Calu3 (cell line): ENCODE results near the gene CDC42EP5. TPM values are rescaled to one million over a fixed set of nuclear protein-coding genes. Genes with fewer than 3 reads are reported as not detected.
"Not testable (repeated sequence)": the region's sequence is repeated elsewhere in the genome, so short reads cannot be mapped to it uniquely, and the experiment has no call there.

ENCODE experiments used
- BruUV-seq: library from RNA; stranded (reverse); fragments of 400-500 nt; replicated peaks from 2 replicates; lab custom pipeline; 2021; lab: Mats Ljungman, UMichigan
- CTCF ChIA-PET: fragments of 300-600 bp; sonication (Branson Sonifier 250); formaldehyde crosslinking; loops from one replicate; lab custom pipeline; 2022; ENCODE audit warnings: antibody characterized with exemption; lab: Charles Lee
- DNase-seq: peaks from one replicate; pipeline ENCODE4 v3.0.0; 2022
- H3K27ac Mint-ChIP-seq: one replicate; pipeline ENCODE4 v1.8.0; 2022; ENCODE audit warnings: mixed read lengths; ENCODE audit not compliant: unreplicated experiment
- H3K27me3 Mint-ChIP-seq: one replicate; pipeline ENCODE4 v1.8.0; 2022; ENCODE audit warnings: mixed read lengths; ENCODE audit not compliant: unreplicated experiment
- H3K36me3 Mint-ChIP-seq: one replicate; pipeline ENCODE4 v1.8.0; 2022; ENCODE audit warnings: mild to moderate bottlenecking, moderate library complexity, mixed read lengths; ENCODE audit not compliant: insufficient read depth, unreplicated experiment
- H3K4me1 Mint-ChIP-seq: one replicate; pipeline ENCODE4 v1.8.0; 2022; ENCODE audit warnings: mild to moderate bottlenecking, low read depth, mixed read lengths; ENCODE audit not compliant: unreplicated experiment
- H3K4me3 Mint-ChIP-seq: one replicate; pipeline ENCODE4 v1.8.0; 2022; ENCODE audit warnings: mild to moderate bottlenecking, low read depth, moderate library complexity, mixed read lengths; ENCODE audit not compliant: unreplicated experiment
- H3K9me3 Mint-ChIP-seq: one replicate; pipeline ENCODE4 v1.8.0; 2022; ENCODE audit warnings: low read depth, mixed read lengths; ENCODE audit not compliant: unreplicated experiment
- CTCF ChIP-seq: fragments of 200-600 bp; IDR thresholded peaks from one replicate; pipeline ENCODE4 v1.8.0; 2022; ENCODE audit warnings: antibody characterized with exemption; ENCODE audit not compliant: unreplicated experiment
- intact Hi-C: fragments of 100-400 bp; cut with micrococcal nuclease; formaldehyde crosslinking; loops from one replicate; pipeline ENCODE4 v1.10.0; 2022; ENCODE audit not compliant: unreplicated experiment
- total RNA-seq: library from RNA; stranded (reverse); gene quantifications from 2 replicates; pipeline ENCODE4 v1.2.3, GENCODE V29; 2022

The CDC42EP5 gene
- total RNA-seq, 1 experiment from 2014 or later = 12.9 TPM

GRCh38 chr19:54507824-54508223, 34.7 kb upstream of the CDC42EP5 start:
- Mint-ChIP-seq H3K36me3 (peaks cover 8% of the 10 kb centered on the region), H3K27me3 (peaks cover 70% of the 10 kb centered on the region), H3K4me3 (no peak overlapping the region), H3K27ac (no peak overlapping the region), H3K9me3 (peaks cover 2% of the 10 kb centered on the region), H3K4me1 (peaks cover 20% of the 10 kb centered on the region)
- BruUV-seq = no TSS peak
- CTCF ChIA-PET = no interaction called here
- DNase-seq = peak; percentile 8
- no peak for TF ChIP-seq CTCF
- intact Hi-C loops = no loop called here

- CTCF ChIA-PET = interaction anchor here (1.4 kb wide), 1 partner anchor 31 kb away, joined by 3 read pairs; no protein-coding TSS in a partner anchor
- not testable (repeated sequence) for H3K9me3 Mint-ChIP-seq
These were observed 34.1 kb upstream of the CDC42EP5 start for GRCh38 chr19:54507038-54507717.

GRCh38 chr19:54506079-54506478, 33.0 kb upstream of the CDC42EP5 start:
- no peak for DNase-seq
- Mint-ChIP-seq H3K4me1 (peaks cover 20% of the 10 kb centered on the region), H3K27ac (no peak overlapping the region), H3K36me3 (peaks cover 8% of the 10 kb centered on the region), H3K9me3 (peaks cover 2% of the 10 kb centered on the region), H3K27me3 (peaks cover 58% of the 10 kb centered on the region), H3K4me3 (no peak overlapping the region)
- BruUV-seq = no TSS peak
- TF ChIP-seq CTCF = no peak
- CTCF ChIA-PET = interaction anchor here (1.3 to 1.4 kb wide), 2 partner anchors 32 to 33 kb away, joined by 3 read pairs; partner anchors contain the start of gene CDC42EP5
- intact Hi-C loops = no loop called here

More at GRCh38 chr19:54507038-54507717, 34.1 kb upstream of the CDC42EP5 start:
- intact Hi-C loops, H3K36me3 Mint-ChIP-seq, H3K4me3 Mint-ChIP-seq, H3K27ac Mint-ChIP-seq, BruUV-seq, DNase-seq: not testable (repeated sequence)
- Mint-ChIP-seq H3K27me3 (peaks cover 63% of the 10 kb centered on the region), H3K4me1 (peaks cover 20% of the 10 kb centered on the region)

GRCh38 chr19:54505542-54505941, 32.4 kb upstream of the CDC42EP5 start:
- Mint-ChIP-seq H3K27me3 (peaks cover 56% of the 10 kb centered on the region), H3K4me1 (peaks cover 20% of the 10 kb centered on the region)
- BruUV-seq, H3K9me3 Mint-ChIP-seq, H3K36me3 Mint-ChIP-seq, intact Hi-C loops, DNase-seq, H3K4me3 Mint-ChIP-seq, H3K27ac Mint-ChIP-seq: not testable (repeated sequence)
- CTCF ChIA-PET = interaction anchor here (1.3 to 1.4 kb wide), 2 partner anchors 32 to 33 kb away, joined by 3 read pairs; partner anchors contain the start of gene CDC42EP5

- no peak for TF ChIP-seq CTCF
- no TSS peak for BruUV-seq
- Mint-ChIP-seq H3K36me3 (no peaks in the 10 kb centered on the region), H3K27ac (no peak within 1 kb of the TSS), H3K4me1 (peaks cover 17% of the 10 kb centered on the region), H3K9me3 (peaks cover 2% of the 10 kb centered on the region), H3K27me3 (peaks cover 56% of the 10 kb centered on the region), H3K4me3 (no peak within 1 kb of the TSS)
- intact Hi-C loops = no loop called here
- CTCF ChIA-PET = no interaction called here
- DNase-seq = no peak
These were observed 29.5 kb upstream of the CDC42EP5 start, which contains the start of gene LAIR2 for GRCh38 chr19:54502518-54503048. Gene LAIR2, plus strand, starts transcription at chr19:54502831. Its CDS starts 88 bp downstream, at chr19:54502919.

GRCh38 chr19:54498451-54498772, 25.3 kb upstream of the CDC42EP5 start:
- H3K4me1 Mint-ChIP-seq, H3K36me3 Mint-ChIP-seq, intact Hi-C loops, H3K4me3 Mint-ChIP-seq, H3K27ac Mint-ChIP-seq, CTCF ChIA-PET, H3K9me3 Mint-ChIP-seq, DNase-seq, BruUV-seq: not testable (repeated sequence)
- H3K27me3 Mint-ChIP-seq = peaks cover 42% of the 10 kb centered on the region

- intact Hi-C loops, DNase-seq, BruUV-seq, H3K27ac Mint-ChIP-seq, H3K4me3 Mint-ChIP-seq, H3K4me1 Mint-ChIP-seq, H3K36me3 Mint-ChIP-seq, H3K9me3 Mint-ChIP-seq: not testable (repeated sequence)
- peaks cover 47% of the 10 kb centered on the region for H3K27me3 Mint-ChIP-seq
- CTCF ChIA-PET = interaction anchor here (0.5 kb wide), 1 partner anchor 10 kb away, joined by 4 read pairs; no protein-coding TSS in a partner anchor
These were observed 24.8 kb upstream of the CDC42EP5 start for GRCh38 chr19:54497747-54498450.
